HPDE6-E6E7 (cell line): Measurements from ENCODE around the gene ADARB2.

Source experiments
- DNase-seq: peaks from one replicate; pipeline ENCODE4 v3.0.0; 2011; ENCODE audit warnings: missing footprints; ENCODE audit errors: extremely low spot score

ADARB2 gene

DNA sequence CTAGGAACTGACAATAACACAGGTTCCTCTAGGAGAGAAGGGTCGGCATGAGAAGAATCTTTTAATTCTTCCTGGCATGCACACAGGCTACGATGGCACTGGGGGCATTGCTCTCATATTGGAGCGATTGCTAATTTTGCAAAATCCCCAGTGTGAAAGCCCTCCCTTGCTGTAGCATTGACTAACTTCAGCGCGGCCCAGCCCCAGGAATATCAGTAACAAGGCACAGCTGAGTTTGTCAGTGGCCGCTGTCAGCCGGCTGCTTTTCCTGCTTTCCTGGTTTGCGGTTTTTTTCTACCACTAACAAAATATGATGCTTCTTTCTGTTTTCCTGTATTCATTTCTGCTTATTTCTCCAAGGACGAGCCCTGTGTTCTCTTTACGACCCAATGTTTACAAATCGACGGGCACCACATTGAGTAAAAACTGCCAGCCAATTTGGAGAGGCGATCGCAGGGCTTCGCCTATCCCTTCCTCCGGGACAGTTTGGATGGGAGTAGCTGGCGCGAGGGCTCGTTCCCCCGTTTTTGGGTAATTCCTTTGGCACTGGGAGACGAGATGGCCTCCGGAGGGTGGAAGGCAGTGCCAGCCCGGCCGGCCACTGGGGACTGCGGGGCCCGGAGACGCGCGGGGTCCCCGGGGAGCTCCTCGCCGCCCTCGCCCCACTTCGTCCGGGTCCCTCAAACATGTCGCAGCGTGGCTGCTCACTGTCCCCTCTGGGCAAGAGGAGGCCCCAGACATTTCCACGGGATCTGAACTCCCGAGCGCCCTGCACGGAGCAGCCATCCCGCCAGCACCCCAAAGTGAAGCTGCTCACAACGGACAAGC is 967 bp downstream of the ADARB2 start:
- DNase-seq: no peak

DNA sequence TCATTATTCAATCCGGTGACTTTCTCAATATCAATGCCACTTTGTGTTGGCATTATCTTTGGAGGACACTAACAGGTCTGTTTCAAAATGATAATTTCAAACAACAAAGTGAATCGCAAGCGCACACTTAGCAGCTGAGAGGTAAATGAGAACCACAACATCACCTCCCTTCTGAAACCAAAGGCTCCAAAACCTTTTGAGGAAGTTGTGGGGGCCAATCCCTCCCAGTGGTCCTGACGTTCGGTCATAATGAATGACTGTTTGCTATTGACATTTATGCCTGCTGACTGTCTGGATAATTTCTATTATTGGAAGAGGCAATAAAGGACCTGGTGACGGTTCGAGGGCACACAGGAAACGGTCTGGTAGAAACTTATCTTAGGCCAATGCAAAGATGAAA is 1.8 kb downstream of the ADARB2 start:
- no peak for DNase-seq

DNA sequence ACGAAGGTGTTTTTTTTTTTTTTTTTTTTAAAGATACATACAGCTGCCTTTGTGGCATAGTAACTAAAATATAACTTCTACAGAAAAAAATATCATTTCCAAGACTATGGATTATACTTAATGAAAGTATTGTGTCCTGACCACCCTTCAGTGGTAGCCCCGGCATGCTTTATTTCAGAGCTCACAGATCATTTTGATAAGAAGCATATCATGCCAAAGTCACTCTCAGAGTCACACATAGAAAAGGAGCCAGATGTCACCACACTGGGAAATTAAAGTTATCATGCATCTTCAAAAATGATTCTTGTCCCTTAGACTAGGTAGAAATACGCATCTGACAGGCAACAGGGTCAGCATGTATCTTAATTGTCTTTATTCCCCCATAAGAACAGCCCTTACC is 3.0 kb downstream of the ADARB2 start:
- DNase-seq: no peak

DNA sequence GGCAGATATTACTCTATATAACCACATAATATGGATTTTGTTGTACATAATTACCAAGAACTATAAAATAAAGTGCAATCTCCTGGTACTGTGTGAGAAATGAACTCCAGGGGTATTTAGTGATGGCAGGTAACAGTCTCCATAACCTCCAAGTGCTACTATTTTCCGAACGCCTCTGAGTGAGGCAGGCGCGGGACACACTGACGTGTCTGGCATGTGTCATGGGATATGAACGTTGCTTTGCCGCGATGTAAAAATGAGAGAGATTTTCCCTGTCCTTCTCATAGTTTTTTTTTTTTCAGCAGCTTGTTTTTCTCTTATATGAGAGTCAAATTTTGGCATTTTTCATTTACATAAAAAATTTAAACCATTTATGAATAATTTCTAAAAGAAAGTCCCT is 3.6 kb downstream of the ADARB2 start:
- no peak for DNase-seq

GRCh38 chr10:1732564-1732996 is 4.7 kb downstream of the ADARB2 start:
- no peak for DNase-seq

DNA sequence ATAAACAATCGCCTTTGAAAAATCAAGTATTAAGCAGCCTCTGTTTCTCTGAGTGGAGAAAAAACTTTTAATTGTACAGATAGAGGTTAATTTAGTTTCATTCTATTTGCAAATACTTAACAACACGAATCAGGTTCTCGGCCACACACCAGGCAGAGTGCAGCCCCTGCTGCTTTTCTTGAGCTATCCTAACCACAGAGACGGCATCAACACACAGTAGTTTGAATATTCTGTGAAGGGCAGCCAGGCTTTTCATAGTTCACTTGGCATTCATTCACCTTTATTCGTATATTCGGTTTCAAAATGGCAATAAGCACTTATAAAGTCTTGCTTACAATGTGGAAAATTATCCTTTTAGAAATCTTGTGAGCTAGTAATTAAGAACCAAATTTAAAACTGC is 5.7 kb downstream of the ADARB2 start:
- no peak for DNase-seq

DNA sequence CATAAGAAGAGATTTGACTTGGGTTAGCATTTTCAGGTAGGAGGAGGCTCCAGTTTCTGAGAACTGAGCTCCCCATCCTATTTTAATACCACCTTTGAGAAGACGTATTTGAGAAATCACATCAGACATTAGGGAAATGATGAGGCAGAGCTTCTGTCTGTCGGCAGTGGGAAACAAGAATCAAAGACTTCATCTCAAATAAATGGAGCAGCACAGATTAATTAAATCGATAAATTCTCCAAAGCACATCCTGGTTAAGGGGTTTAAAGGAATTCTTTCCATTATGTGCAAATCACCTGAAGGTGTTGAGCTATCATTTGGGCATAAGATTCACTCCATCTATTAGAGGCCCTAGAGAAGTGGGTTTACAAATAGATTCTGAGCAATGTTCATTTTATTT is 7.6 kb downstream of the ADARB2 start:
- no peak for DNase-seq

- DNase-seq: no peak
These were observed 10.5 kb downstream of the ADARB2 start for GRCh38 chr10:1726861-1727260.

DNA sequence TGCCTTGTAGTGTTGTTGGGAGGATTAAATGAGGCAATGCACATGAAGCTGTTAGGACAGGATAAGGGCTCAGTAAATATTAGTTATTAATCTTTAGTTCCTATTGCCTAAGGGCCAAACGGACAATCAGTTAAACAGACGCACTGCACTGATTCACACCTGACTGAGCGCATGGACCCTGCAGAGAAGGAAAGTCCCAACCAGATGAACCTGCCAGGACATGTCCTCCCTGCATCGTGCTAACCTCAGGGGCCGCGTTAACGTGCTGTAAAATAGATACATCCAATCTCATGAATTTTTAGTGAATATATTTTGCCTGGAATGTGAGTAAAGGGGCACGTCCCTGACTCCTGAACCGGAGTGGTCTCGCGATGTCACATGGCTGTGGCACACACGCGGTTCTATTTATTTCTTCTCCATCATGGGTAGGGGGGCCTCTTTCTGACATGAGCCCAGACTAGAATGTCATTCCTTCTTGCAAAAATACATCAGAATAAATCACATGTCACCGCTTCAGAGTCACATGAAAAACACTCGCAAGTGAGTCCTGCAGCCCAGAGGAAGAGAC is 12.3 kb downstream of the ADARB2 start:
- no peak for DNase-seq

- DNase-seq: no peak
These were observed 20.5 kb downstream of the ADARB2 start for GRCh38 chr10:1716839-1717238.

DNA sequence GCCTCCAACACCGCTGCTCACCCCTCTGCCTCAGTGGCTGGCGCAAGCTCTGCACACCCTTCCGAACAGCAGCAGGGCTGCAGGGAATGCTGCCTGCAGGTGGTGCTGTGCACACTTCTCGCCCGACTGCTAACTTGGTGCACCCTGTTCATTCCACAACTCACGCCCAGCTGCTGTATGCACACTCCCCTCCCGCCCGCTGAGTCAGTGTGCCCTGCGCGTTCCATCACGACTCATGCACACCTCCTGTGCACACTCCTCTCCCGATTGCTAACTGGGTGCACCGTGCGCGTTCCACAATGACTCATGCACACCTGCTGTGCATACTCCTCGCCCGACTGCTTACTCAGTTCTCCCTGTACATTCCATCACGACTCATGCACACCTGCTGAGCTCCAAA is 21.5 kb downstream of the ADARB2 start:
- no peak for DNase-seq

DNA sequence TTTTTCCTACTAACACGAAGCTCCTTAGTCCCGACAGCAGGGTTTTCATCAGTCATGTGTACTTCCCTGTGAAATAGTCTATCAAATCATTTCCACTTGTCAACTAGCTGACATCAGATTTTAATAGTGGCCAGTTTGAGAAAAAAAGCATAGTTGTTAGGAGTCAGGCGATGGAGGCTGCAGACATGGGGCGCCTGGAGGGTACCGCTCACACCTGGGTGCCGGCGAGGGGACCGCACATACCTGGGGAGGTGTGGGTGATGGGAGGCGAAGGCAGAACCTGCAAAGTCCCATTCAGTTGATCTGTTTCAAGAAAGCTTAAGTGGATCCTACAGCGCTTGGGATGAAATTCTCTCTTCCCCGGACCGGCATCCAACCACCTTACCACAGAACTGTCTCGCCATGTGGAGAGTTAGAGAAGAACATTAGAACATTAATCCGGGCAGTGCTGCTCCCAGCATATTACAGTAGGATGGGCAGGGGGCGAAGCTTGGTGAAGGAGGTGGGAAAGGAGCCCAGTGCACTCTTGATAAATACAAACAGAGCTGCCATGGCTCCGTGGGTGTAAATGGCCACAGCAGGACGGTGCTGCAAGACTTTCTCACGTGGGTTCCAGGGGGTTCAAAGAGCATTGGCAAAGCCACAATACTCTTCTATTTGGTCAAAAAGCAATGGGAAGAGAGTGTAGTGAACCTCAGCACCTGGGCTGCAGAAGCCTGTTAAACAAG is 24.2 kb downstream of the ADARB2 start:
- no peak for DNase-seq

- no peak for DNase-seq
These were observed 25.0 kb downstream of the ADARB2 start for GRCh38 chr10:1712314-1712713.

- no peak for DNase-seq
These were observed 28.2 kb downstream of the ADARB2 start for GRCh38 chr10:1709161-1709560.

GRCh38 chr10:1708746-1709145 is 28.6 kb downstream of the ADARB2 start:
- DNase-seq: no peak

DNA sequence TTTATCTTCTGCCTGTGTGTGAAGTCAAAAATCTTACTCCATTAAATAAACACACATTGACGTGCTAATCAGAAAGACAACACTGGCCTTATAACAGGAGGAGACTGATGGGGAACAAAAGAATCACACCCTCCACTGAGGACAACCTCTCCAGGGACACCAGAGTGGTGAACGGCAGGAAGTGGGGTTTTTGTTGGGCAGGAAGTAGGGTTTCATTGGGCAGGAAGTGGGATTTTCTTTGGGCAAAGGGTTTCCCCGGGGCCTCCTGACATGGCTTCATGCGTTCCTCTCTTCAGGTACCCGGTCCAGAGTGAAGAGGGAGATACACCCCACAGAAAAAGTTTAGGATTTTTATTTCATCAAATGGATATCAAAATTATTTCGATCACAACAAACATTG is 30.6 kb downstream of the ADARB2 start:
- no peak for DNase-seq

DNA sequence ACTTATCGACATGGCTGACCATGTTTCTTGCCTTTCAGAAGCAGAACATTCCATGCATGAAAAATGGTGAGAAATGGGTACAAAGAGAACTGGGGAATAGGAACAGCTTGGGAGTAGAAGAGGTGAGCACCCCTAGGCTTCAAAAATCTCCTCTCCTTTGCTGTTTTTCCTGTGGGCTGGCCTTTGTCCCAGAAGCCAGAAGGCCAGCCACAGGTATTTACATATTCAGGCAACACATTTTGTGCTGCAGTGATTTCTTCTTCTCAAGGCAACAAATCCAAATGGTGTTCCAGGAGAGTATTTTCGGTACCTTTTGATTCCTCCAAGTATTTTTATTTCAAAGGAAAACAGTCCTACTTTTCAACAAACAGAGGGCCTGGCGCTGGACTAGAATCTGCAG is 31.1 kb downstream of the ADARB2 start:
- DNase-seq: no peak

GRCh38 chr10:1698185-1698584 is 39.1 kb downstream of the ADARB2 start:
- no peak for DNase-seq

DNA sequence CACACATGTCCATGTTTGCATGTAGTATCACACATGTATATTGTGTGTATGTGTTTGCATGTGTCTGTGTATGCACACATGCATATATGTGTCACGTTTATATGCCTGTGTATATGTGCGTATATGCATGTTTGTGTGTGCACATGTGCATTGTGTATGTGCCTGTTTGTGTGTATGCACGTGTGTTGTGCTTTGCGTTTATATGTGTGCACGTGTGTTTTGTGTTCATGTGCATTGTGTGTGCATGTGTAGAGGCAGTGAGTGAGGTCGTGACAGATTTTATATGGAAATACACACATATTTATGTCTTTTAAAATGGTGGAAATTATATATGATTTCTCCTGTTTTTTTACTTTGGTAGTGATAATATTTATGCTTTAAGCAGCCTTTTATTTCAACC is 41.2 kb downstream of the ADARB2 start:
- no peak for DNase-seq

- no peak for DNase-seq
These were observed 47.2 kb downstream of the ADARB2 start for GRCh38 chr10:1690086-1690485.

- DNase-seq: no peak
These were observed 48.8 kb downstream of the ADARB2 start for GRCh38 chr10:1688531-1688930.

GRCh38 chr10:1687623-1688150 is 49.6 kb downstream of the ADARB2 start:
- DNase-seq: no peak

DNA sequence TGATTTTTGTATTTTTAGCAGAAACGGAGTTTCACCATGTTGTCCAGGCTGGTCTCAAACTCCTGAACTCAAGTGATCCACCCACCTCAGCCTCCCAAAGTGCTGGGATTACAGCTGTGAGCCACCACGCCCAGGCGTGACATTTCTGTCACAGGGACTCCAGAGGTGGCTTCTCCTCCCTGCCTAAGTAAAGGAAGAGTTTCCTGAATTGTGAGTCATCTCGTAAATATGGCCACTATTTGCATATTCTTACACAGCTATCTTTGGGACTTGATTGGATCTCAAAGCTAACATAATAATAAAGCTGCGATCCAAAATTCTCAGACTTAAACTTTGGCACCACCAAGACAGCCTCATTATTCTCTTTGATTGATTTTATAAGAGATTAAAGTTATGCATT is 50.1 kb downstream of the ADARB2 start:
- DNase-seq: no peak
